Epidermal melanocyte (primary cell): Measurements from ENCODE around the gene PSORS1C1.
"Not testable (repeated sequence)": the region's sequence is repeated elsewhere in the genome, so short reads cannot be mapped to it uniquely, and the experiment has no call there.

Source experiments
- DNase-seq: peaks from one replicate; pipeline ENCODE4 v3.0.0; 2011; ENCODE audit warnings: low spot score; ENCODE audit not compliant: insufficient read length

Gene PSORS1C1, protein sequence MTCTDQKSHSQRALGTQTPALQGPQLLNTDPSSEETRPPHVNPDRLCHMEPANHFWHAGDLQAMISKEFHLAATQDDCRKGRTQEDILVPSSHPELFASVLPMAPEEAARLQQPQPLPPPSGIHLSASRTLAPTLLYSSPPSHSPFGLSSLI

DNA sequence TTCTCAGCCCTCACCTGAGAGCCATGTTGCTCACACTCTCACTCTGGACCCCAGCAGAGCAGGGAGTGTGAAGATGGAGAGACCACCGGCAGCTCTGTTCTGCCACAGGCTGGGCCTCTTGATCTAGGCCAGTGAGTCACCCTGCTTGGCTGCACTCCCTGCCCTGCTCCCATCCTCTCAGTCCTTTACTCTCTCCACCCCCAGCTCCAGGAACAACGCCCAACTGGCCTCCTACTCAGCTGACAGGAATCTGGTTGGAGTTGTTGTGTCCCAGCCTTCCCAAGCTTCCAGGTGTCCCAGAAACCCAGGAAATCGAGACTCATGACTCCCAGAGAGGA lies at the start of gene PSORS1C1:
Gene PSORS1C1, plus strand, starts transcription at position 260 of the 338 bp plus-strand sequence. CDS start 14,833 bp downstream, outside the sequence.
- peak; percentile 59 for DNase-seq

- no peak for DNase-seq
These were observed 49.0 kb upstream of the PSORS1C1 start for GRCh38 chr6:31065556-31065955.

GRCh38 chr6:31067028-31067427 lies 47.6 kb upstream of the PSORS1C1 start:
- DNase-seq: not testable (repeated sequence)

DNA sequence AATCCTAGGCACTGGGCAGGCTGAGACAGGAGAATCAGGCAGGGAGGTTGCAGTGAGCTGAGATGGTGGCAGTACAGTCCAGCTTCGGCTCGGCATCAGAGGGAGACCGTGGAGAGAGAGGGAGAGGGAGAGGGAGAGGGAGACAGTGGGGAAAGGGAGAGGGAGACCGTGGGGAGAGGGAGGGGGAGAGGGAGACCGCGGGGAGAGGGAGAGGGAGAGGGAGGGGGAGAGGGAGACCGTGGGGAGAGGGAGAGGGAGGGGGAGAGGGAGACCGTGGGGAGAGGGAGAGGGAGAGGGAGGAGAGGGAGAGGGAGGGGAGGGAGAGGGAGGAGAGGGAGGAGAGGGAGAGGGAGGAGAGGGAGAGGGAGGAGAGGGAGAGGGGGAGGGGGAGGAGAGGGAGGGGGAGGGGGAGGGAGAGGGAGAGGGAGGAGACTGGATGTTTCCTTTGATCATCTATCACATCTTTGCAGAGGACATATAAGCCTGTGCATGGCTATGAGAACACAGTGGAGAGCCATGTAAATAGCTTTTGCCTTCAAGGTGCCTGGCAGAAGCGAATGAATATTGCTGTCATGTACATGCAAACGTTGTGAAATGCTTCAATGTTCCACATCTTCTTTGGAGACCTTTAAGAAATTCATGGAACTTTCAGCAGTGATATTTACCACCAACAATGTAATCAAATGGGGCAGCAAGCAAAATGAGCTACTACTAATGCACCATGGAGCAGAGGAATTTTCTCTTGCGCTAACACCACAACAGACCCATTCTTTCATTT lies 46.5 kb upstream of the PSORS1C1 start:
- DNase-seq: not testable (repeated sequence)

GRCh38 chr6:31068669-31069340 lies 45.8 kb upstream of the PSORS1C1 start:
- peak; percentile 74 for DNase-seq

DNA sequence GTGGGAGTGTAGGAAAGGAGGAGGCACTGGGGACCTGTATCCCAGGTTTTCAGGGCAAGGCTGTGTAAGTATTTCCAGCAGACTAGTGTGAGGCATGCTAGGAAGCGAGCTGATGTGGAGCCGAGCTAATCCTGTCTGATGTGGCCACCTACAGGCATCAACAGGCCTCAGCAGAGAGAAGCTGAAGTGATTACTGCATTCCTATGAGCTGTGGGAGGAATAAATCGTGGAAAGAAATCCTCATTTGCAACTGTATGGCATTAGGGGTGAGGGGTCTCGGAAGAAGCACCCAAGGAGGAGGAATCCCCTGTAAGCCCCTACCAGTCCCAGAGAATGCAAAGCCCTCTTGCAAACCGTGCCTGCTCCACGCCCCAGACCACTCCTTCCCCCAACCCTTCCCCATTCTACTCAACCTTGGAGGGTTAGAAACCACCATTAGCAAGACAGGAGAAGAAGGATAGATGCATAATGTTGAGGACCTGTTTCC lies 43.8 kb upstream of the PSORS1C1 start:
- DNase-seq: no peak

DNA sequence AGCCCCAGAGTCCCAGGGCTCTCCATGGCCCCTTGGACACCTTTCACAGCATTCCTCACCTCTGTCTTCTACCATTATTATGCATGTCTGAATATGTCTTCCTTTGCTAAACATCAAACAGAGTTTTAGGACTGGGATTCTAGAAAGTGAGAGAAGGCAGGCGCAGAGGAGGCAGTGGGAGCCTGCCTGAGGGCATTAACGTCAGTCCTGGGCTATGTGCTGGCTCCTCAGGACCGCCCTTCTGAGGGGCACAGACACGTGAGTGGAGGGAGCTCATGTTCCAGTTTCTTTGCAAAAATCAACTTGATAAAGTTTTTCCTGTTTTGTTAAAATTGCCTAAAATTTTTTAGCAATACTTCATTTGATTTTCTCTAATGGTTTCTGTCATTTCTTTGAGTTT lies 40.2 kb upstream of the PSORS1C1 start:
- no peak for DNase-seq

DNA sequence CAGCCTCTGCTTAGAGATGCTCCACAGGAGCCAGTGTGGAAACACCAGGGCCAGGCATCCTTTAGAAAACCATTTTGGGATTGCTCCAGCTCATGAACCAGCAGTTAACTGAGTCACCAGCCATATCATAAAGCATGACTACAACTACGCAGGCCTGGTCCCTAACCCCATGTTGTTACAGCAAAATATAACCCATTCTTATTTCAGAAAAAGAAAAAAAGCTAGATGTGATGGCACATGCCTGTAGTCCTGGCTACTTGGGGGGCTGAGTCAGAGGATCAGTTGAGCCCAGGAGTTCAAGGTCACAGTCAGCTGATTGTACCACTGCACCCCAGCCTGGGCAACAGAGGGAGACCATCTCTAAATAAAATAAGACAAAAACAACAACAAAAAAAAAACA lies 39.1 kb upstream of the PSORS1C1 start:
- DNase-seq: no peak

DNA sequence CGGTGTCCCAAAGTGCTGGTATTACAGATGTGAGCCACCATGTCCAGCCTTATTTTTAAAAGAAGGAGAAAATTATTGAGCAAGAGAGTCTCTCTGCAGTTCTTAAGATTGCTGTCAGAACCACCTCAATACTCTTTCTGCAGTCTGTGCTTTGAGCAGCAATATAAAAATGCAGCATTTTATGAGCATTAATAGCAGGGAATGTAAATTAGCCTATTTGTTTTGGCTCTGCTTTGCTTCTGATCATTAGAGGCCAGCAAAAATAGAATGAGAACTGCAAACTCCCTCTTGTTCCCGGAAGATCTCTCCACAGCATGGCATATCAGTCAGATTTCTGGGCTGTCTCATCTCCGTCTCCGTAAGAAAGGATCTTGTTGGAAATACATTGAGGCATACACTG lies 38.0 kb upstream of the PSORS1C1 start:
- DNase-seq: no peak

GRCh38 chr6:31079656-31080261 lies 34.8 kb upstream of the PSORS1C1 start:
- DNase-seq: peak; percentile 61

- DNase-seq: no peak
These were observed 32.7 kb upstream of the PSORS1C1 start for GRCh38 chr6:31081872-31082271.

DNA sequence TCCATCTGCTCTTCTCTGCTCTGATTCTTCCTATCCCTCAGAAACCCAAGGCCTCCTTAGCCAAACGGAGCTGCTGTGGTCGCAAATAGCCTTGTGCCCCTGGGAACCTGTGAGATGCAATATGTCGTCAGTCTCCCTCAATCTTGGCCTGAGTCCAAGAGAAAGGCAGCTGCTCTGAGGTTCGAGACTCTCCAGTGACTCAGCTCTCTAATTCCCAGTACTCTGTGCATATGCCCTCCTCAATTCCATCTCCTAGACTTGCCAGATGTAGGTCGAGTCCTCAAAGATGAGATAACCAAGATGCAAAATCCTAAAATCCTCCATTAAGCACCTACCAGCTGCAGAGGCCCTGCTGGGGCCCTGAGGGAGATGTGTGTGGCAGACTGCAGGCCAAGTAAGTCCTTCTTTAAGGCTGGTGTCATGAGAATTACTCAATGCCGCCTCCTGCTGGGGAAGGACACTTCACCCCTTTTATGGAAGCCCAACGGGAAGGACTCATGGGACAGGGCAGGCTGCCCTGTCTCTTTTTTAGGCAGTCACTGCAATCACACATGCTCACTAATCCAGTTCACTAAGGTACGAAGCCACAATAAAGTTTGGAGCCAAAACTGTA lies 30.8 kb upstream of the PSORS1C1 start:
- DNase-seq: no peak

GRCh38 chr6:31086788-31087440 lies 27.7 kb upstream of the PSORS1C1 start:
- no peak for DNase-seq

DNA sequence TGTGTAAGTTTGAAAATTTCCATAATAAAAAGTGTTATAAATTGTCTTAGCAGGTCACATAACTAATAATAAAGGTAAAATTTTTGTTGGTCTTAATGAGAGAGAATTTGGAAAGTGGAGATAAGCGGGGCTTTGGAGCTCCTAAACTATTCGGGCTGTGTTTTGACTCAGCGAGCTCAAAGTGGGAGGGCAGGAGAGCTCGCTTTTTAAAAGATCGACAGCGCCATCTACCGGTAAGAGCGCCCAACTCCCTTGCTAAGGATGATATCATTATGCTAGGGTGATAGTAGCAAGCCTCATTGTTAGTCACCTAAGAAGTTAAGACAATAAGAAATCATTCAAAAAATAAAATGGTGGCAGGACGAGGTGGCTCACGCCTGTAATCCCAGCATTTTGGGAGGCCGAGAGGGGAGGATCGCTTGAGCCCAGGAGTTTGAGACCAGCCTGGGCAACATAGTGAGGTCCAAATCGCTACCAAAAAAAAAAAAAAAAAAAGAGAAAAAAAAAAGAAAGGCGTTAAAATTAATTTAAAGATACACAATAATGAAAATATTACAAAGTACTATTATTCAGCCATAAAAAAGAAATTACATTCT lies 27.0 kb upstream of the PSORS1C1 start:
- DNase-seq: peak; percentile 80

GRCh38 chr6:31090275-31090972 lies 24.2 kb upstream of the PSORS1C1 start:
- DNase-seq: no peak

DNA sequence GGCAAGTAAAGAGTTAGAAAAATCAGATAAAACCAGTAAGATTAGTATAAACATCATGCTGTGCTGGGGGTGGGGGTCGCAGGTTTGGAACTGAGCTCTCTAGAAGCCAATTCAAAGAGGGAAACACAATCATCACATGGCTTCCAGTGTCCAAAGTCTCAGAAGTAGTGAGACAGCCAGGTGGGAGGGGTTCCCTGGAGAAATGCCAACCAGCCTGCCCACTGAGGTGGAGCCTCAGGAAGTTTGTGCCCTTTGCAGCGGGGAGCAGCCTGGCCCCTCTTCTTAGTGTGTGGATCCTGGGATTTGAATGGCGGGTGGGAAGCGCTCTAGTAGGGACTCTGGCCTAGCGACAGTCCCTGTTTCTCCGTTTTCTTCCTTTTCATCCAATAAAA lies 23.6 kb upstream of the PSORS1C1 start:
- no peak for DNase-seq

DNA sequence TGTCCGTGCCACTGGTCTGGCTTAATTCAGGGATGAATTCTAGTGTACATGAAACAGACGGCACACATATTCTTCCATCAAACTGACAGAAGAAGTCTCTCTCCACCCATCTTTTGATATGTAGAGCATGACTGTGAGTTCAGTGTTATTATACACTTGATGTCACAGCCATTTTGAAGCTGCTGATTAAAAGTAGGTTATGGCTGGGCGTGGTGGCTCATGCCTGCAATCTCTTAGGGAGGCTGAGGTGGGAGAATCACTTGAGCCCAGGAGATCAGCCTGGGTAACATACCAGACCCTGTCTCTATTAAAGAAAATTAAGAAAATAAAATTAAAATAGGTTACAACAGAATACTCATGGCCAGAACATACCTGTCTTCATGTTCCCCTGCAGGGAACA lies 22.9 kb upstream of the PSORS1C1 start:
- DNase-seq: no peak

- DNase-seq: no peak
These were observed 22.4 kb upstream of the PSORS1C1 start for GRCh38 chr6:31092238-31092637.

- no peak for DNase-seq
These were observed 21.7 kb upstream of the PSORS1C1 start for GRCh38 chr6:31092769-31093505.
